Neural progenitor cell (in vitro differentiated cells): ENCODE data around the gene AOC1. TPM values are rescaled to one million over a fixed set of nuclear protein-coding genes. Genes with fewer than 3 reads are reported as not detected.

ENCODE experiments used
- DNase-seq: peaks from one replicate; pipeline ENCODE4 v3.0.0-alpha.2; 2016; ENCODE audit warnings: low spot score
- H2AFZ ChIP-seq: fragments of 200-600 bp; sonication (generic); replicated peaks from 2 replicates; pipeline ENCODE4 v1.6.1; 2016; ENCODE audit warnings: antibody characterized with exemption
- H3F3A ChIP-seq: fragments of 200-600 bp; sonication (generic); 2 replicates; pipeline ENCODE4 v1.6.1; 2016; ENCODE audit warnings: antibody characterized with exemption, low read depth
- H3K27ac ChIP-seq: fragments of 200-600 bp; sonication (generic); 2 replicates; pipeline ENCODE4 v1.5.1; 2016; ENCODE audit warnings: mild to moderate bottlenecking
- H3K27me3 ChIP-seq: fragments of 200-600 bp; sonication (generic); 2 replicates; pipeline ENCODE4 v1.6.1; 2016; ENCODE audit warnings: mild to moderate bottlenecking, moderate library complexity
- H3K36me3 ChIP-seq: fragments of 200-600 bp; sonication (generic); 2 replicates; pipeline ENCODE4 v1.5.1; 2016
- H3K4me1 ChIP-seq: fragments of 200-600 bp; sonication (generic); 2 replicates; pipeline ENCODE4 v1.6.1; 2016; ENCODE audit warnings: mixed run types
- H3K4me2 ChIP-seq: fragments of 200-600 bp; sonication (generic); 2 replicates; pipeline ENCODE4 v1.6.1; 2016
- H3K4me3 ChIP-seq: fragments of 200-600 bp; sonication (generic); 2 replicates; pipeline ENCODE4 v1.5.1; 2016
- H3K79me2 ChIP-seq: fragments of 200-600 bp; sonication (generic); 2 replicates; pipeline ENCODE4 v1.6.1; 2016; ENCODE audit warnings: low read depth
- H3K9ac ChIP-seq: fragments of 200-600 bp; sonication (generic); 2 replicates; pipeline ENCODE4 v1.6.1; 2016
- H3K9me3 ChIP-seq: fragments of 200-600 bp; sonication (generic); 2 replicates; pipeline ENCODE4 v1.5.1; 2016; ENCODE audit warnings: low read depth
- H4K20me1 ChIP-seq: fragments of 200-600 bp; sonication (generic); 2 replicates; pipeline ENCODE4 v1.6.1; 2016; ENCODE audit warnings: low read depth
- H3K27ac Mint-ChIP-seq: 3 replicates; pipeline ENCODE4 v1.8.0; 2021; ENCODE audit warnings: mixed read lengths
- H3K27me3 Mint-ChIP-seq: 2 replicates; pipeline ENCODE4 v1.8.0; 2022; ENCODE audit warnings: low read depth, mild to moderate bottlenecking, inconsistent platforms, moderate library complexity, mixed read lengths; ENCODE audit not compliant: insufficient read depth
- H3K36me3 Mint-ChIP-seq: 3 replicates; pipeline ENCODE4 v1.8.0; 2021; ENCODE audit warnings: mixed read lengths
- H3K4me1 Mint-ChIP-seq: 3 replicates; pipeline ENCODE4 v1.8.0; 2021; ENCODE audit warnings: mixed read lengths
- H3K4me3 Mint-ChIP-seq: 3 replicates; pipeline ENCODE4 v1.8.0; 2021; ENCODE audit warnings: mild to moderate bottlenecking, moderate library complexity, mixed read lengths
- H3K9me3 Mint-ChIP-seq: 3 replicates; pipeline ENCODE4 v1.8.0; 2020; ENCODE audit warnings: mixed read lengths
- EZH2 ChIP-seq: fragments of 200-600 bp; sonication (generic); IDR thresholded peaks from 2 replicates; pipeline ENCODE4 v1.6.1; 2017; ENCODE audit warnings: antibody characterized with exemption, mild to moderate bottlenecking, moderate library complexity
- EZH2phosphoT487 ChIP-seq: fragments of 200-600 bp; sonication (generic); IDR thresholded peaks from 2 replicates; pipeline ENCODE4 v1.6.1; 2017; ENCODE audit warnings: antibody characterized with exemption
- total RNA-seq: library from RNA; depleted of rRNA; stranded (reverse); fragments of >200 nt; gene quantifications from 2 replicates; pipeline ENCODE4 v1.2.3, GENCODE V29; 2015; ENCODE audit warnings: low replicate concordance
- TF ChIP-seq, protein P1 (sequence below): fragments of 200-600 bp; sonication (generic); IDR thresholded peaks from 2 replicates; pipeline ENCODE4 v1.5.1; 2017; ENCODE audit warnings: antibody characterized with exemption, mild to moderate bottlenecking

AOC1 gene
- total RNA-seq, 1 donor from 2014 or later: not detected

DNA sequence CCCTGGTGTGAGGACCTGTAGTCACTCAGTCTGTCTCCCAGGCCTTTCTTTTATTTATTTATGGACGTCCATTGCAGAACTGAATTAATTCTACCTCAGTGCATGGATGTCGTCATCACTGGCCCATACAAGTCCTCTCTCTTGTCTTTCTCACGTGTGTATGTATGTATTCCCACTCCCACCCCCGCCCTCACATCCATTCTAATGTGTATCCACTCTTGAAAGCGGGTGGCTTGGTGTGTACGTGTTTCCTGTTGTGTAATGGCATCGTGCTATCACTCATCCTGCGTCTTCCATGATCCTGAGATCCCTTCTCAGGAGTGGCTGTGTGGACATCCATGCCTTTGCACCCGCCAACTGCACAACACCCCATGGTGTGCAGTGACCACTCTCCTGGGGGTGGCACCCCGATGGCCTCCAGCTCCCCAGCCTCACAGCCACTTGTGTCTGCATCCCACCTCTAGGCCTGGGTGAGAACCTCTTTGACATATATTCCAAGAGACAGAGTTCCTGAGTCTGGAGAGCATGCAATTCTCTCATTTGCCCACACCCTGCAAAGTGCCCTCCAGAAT lies 3.0 kb upstream of the AOC1 start:
- Mint-ChIP-seq H3K36me3 (no peaks in the 10 kb centered on the region), H3K4me3 (no peak overlapping the region), H3K9me3 (no peaks in the 10 kb centered on the region), H3K27ac (no peak overlapping the region), H3K27me3 (peaks cover 5% of the 10 kb centered on the region), H3K4me1 (peaks cover 4% of the 10 kb centered on the region)
- no peaks in the 10 kb centered on the region for H3K27me3 ChIP-seq
- H3K79me2 ChIP-seq: no peaks in the 10 kb centered on the region
- H3K4me1 ChIP-seq: no peaks in the 10 kb centered on the region
- no peaks in the 10 kb centered on the region for H3F3A ChIP-seq
- no peak overlapping the region for H3K4me3 ChIP-seq
- no peak overlapping the region for H2AFZ ChIP-seq
- no peak overlapping the region for H3K27ac ChIP-seq
- TF ChIP-seq EZH2 (no peak), EZH2phosphoT487 (no peak)
- TF ChIP-seq, protein P1, sequence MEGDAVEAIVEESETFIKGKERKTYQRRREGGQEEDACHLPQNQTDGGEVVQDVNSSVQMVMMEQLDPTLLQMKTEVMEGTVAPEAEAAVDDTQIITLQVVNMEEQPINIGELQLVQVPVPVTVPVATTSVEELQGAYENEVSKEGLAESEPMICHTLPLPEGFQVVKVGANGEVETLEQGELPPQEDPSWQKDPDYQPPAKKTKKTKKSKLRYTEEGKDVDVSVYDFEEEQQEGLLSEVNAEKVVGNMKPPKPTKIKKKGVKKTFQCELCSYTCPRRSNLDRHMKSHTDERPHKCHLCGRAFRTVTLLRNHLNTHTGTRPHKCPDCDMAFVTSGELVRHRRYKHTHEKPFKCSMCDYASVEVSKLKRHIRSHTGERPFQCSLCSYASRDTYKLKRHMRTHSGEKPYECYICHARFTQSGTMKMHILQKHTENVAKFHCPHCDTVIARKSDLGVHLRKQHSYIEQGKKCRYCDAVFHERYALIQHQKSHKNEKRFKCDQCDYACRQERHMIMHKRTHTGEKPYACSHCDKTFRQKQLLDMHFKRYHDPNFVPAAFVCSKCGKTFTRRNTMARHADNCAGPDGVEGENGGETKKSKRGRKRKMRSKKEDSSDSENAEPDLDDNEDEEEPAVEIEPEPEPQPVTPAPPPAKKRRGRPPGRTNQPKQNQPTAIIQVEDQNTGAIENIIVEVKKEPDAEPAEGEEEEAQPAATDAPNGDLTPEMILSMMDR: no peak
- H4K20me1 ChIP-seq: no peaks in the 10 kb centered on the region
- no peak for DNase-seq
- H3K36me3 ChIP-seq: no peaks in the 10 kb centered on the region
- no peak overlapping the region for H3K4me2 ChIP-seq
- H3K9me3 ChIP-seq: no peaks in the 10 kb centered on the region
- H3K9ac ChIP-seq: no peak overlapping the region

DNA sequence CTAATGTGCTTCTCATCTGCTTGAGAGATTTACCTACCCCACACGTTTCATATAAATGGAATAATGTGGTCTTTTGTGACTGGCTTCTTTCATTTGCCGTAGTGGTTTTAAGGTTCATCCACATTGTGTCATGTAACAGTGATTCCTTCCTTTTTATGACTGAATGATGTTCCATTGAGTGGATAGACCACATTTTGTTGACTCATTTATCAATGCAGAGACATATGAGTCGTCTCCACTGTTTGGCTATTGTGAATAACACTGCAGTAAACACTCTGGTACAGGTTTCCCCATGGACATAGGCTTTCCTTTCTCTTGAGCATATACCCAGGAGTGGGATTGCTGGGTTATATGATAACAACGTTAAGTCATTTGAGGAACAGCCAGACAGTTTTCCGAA lies 2.0 kb upstream of the AOC1 start:
- no peak for DNase-seq
- Histone ChIP-seq H3K4me2 (no peak overlapping the region), H4K20me1 (no peaks in the 10 kb centered on the region), H3K27me3 (no peaks in the 10 kb centered on the region), H3K27ac (no peak overlapping the region), H3K79me2 (no peaks in the 10 kb centered on the region), H2AFZ (no peak overlapping the region), H3K36me3 (no peaks in the 10 kb centered on the region), H3K9me3 (no peaks in the 10 kb centered on the region), H3K9ac (no peak overlapping the region), H3F3A (no peaks in the 10 kb centered on the region), H3K4me3 (no peak overlapping the region), H3K4me1 (peaks cover 6% of the 10 kb centered on the region)
- TF ChIP-seq, protein P1: no peak
- no peak for TF ChIP-seq EZH2phosphoT487
- no peak for TF ChIP-seq EZH2
- peaks cover 7% of the 10 kb centered on the region for H3K27me3 Mint-ChIP-seq
- H3K4me1 Mint-ChIP-seq: peaks cover 4% of the 10 kb centered on the region
- H3K36me3 Mint-ChIP-seq: no peaks in the 10 kb centered on the region
- no peak overlapping the region for H3K4me3 Mint-ChIP-seq
- H3K9me3 Mint-ChIP-seq: no peaks in the 10 kb centered on the region
- no peak overlapping the region for H3K27ac Mint-ChIP-seq

DNA sequence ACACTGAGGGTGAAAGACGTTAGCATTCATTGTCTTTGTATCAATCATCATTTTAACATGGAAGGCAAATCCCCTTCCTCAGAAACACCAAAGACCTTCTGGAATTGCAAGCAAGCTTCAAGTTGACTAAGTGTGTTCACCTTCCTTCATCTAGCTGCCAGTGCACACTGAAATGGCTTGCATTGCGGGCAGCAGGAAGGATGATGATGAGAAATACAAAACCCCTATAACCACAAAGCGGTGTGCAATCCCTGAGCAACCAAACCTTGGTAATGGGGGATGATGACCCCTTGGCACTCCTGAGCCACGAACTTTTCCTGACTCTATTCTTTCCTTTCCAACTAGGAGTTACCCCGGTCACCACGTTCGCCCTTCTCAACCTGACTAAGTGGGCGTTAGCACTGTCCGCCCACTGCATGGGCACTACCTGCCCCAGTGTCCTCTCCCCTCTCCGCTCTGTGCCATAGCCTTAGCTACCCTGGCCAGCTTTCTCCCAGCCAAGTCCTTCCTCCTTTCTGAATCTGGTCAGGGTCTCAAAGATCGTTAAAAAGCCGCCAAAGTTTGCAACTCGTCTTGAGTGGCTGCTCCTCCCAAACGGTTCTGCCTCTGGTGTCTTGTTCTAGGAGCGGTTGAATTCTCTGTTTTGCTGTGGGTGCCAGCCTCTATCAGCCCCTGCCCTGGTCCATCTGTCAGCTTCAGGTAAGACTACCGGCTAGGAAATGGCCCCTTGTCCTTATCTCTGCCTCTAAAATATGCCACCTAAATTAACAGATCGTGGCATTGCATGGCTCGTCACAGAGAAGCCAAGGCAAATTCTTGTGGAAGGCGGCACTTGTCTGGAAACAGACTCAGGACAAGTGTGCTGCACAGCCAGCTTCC lies 586 bp upstream of the AOC1 start:
- TF ChIP-seq EZH2 (no peak), EZH2phosphoT487 (no peak)
- TF ChIP-seq, protein P1: no peak
- DNase-seq: no peak
- no peaks in the 10 kb centered on the region for H3K9me3 ChIP-seq
- no peak overlapping the region for H2AFZ ChIP-seq
- peaks cover 6% of the 10 kb centered on the region for H3K4me1 ChIP-seq
- H3F3A ChIP-seq: no peaks in the 10 kb centered on the region
- H3K27me3 ChIP-seq: no peaks in the 10 kb centered on the region
- H3K9ac ChIP-seq: no peak overlapping the region
- Mint-ChIP-seq H3K27me3 (peaks cover 4% of the 10 kb centered on the region), H3K4me3 (no peak overlapping the region), H3K27ac (no peak overlapping the region), H3K4me1 (peaks cover 4% of the 10 kb centered on the region), H3K36me3 (no peaks in the 10 kb centered on the region), H3K9me3 (no peaks in the 10 kb centered on the region)
- H3K36me3 ChIP-seq: no peaks in the 10 kb centered on the region
- no peak overlapping the region for H3K4me2 ChIP-seq
- H3K4me3 ChIP-seq: no peak overlapping the region
- H4K20me1 ChIP-seq: no peaks in the 10 kb centered on the region
- H3K79me2 ChIP-seq: no peaks in the 10 kb centered on the region
- no peak overlapping the region for H3K27ac ChIP-seq
